ENCODE measurements around the gene MYO1D.

- TF ChIP-seq, protein P1, sequence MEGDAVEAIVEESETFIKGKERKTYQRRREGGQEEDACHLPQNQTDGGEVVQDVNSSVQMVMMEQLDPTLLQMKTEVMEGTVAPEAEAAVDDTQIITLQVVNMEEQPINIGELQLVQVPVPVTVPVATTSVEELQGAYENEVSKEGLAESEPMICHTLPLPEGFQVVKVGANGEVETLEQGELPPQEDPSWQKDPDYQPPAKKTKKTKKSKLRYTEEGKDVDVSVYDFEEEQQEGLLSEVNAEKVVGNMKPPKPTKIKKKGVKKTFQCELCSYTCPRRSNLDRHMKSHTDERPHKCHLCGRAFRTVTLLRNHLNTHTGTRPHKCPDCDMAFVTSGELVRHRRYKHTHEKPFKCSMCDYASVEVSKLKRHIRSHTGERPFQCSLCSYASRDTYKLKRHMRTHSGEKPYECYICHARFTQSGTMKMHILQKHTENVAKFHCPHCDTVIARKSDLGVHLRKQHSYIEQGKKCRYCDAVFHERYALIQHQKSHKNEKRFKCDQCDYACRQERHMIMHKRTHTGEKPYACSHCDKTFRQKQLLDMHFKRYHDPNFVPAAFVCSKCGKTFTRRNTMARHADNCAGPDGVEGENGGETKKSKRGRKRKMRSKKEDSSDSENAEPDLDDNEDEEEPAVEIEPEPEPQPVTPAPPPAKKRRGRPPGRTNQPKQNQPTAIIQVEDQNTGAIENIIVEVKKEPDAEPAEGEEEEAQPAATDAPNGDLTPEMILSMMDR (IDR thresholded peaks at IDR 0.05 in 2 of 3, conservative IDR thresholded peaks at IDR 0.05 in 1 of 3; ENCODE audit: borderline replicate concordance in 1 of 3, insufficient read depth in 1 of 3, low read depth in 2 of 3, low read length in 2 of 3): no peak
- TF ChIP-seq CEBPB (IDR thresholded peaks at IDR 0.05; ENCODE audit: low read depth) (no peak), YY1 (IDR thresholded peaks at IDR 0.05; ENCODE audit: extremely low read depth, insufficient replicate concordance, low read depth, low read length) (no peak), ZBTB33 (IDR thresholded peaks at IDR 0.05; ENCODE audit: extremely low read depth, insufficient replicate concordance, low read length) (no peak), POLR2AphosphoS5 (IDR thresholded peaks at IDR 0.05; ENCODE audit: low read depth, low read length) (no peak)
These were observed 2.2 kb upstream of the MYO1D start for GRCh38 chr17:32879134-32879533.

Data from HCT116 (cell line).